ENCODE results near the gene GIT2.
"Not testable (repeated sequence)": the region's sequence is repeated elsewhere in the genome, so short reads cannot be mapped to it uniquely, and the experiment has no call there.

Gene GIT2

DNA sequence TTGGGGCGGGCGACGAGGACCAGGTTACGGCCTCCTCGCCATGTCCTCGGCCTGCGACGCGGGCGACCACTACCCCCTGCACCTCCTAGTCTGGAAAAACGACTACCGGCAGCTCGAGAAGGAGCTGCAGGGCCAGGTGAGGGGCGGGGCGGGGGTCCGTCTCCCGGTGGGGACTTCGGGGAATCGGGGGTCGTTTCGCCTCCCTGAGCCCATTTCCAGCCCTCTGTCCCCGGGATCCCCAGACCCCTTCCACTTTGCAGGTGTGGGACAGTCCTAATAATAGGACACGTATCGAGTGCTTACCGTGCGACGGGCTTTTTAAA lies 3.4 kb upstream of the GIT2 start:
- TF ChIP-seq JUND (IDR thresholded peaks at IDR 0.05; ENCODE audit: low read depth): no peak
- DNase-seq (ENCODE audit: low read depth in 1 of 2, low spot score in 1 of 2): no peak
- in situ Hi-C loops (cut with HindIII; ENCODE audit: low pct_unique_long_range_greater_than_20kb, low sequenced_read_pairs): no loop called here

DNA sequence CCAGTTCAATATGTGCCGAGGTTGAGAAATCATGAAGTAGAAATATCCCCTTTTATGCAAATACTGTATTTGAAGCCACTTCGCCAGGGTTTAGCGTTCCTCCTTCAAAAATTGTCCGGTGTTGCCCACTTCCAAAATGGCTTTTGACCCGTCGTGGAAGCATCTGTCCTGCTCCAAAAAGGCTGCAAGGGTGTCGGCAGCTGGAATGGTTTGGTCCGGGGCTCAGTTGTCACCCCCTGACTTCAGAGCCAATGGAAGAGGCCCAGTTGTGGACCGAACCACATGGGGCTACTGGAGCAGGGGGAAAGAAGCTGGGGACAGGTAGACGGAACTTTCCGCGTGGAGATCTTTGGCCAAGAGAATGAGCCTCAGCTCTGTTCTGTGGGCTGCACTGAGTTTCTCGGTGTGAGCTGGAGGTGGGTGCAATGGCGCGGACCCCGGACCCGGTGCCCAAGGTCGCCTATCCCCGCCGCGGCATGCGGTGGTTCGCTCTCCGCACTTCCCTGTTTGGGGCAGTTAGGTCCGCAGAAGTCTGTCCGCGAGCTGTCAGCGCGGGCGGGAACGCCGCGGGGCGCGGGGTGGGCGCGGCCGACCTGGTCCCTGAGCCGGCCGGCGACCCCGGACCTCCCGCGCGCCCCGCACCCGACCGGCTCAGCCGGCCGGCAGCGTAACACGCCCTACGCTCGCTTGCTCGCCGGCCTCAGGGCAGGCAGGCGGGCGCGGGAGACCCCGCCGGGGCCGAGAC lies 2.9 kb upstream of the GIT2 start, which contains the start of gene ANKRD13A:
Gene ANKRD13A (plus strand): TSS at position 527 of the 745 bp plus-strand sequence. CDS start 259 bp downstream, outside the sequence.
- peak; percentile 93 for TF ChIP-seq JUND (IDR thresholded peaks at IDR 0.05; ENCODE audit: low read depth)

DNA sequence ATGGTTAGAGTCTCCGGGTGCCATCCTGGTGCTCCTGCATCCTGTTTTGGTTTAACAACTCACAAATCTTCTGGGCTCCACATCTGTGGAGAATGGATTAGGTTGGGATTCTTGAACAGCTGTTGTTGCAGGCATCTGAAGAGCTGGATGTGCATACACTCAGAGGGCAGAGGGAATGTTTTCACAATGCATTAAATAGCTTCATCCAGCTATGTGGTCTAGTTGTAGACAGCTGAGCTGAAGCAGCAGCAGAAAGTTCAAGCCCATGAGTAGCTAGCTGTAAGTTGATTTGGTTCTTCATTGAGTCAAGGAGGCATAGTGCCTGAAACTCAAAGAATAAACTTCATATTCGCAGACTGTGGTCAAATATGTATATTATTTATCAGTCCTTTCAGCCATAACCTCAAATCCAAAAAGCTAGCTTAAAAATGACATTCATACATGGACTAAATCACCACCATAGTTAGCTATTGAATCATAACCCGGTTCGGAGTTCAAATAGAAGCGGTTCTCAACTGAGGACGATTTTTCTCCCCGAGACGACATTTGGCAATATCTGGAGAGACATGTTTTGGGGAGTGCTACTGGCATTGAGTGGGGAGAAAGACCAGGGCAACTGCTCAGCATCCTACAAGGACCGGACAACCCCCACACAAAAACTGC lies 2.2 kb upstream of the GIT2 start:
- in situ Hi-C loops (cut with HindIII; ENCODE audit: low pct_unique_long_range_greater_than_20kb, low sequenced_read_pairs): no loop called here
- DNase-seq (ENCODE audit: low read depth in 1 of 2, low spot score in 1 of 2): no peak

More for the DNA sequence above, 2.9 kb upstream of the GIT2 start, which contains the start of gene ANKRD13A:
- in situ Hi-C loops (cut with HindIII; ENCODE audit: low pct_unique_long_range_greater_than_20kb, low sequenced_read_pairs): no loop called here
- DNase-seq (ENCODE audit: low read depth in 1 of 2, low spot score in 1 of 2): peak; percentile 93 to 98

GRCh38 chr12:109997393-109997792 lies 1.2 kb upstream of the GIT2 start:
- no peak for DNase-seq (ENCODE audit: low read depth in 1 of 2, low spot score in 1 of 2)
- in situ Hi-C loops (cut with HindIII; ENCODE audit: low pct_unique_long_range_greater_than_20kb, low sequenced_read_pairs): no loop called here
- no peak for TF ChIP-seq JUND (IDR thresholded peaks at IDR 0.05; ENCODE audit: low read depth)

More for the DNA sequence above, 2.2 kb upstream of the GIT2 start:
- TF ChIP-seq JUND (IDR thresholded peaks at IDR 0.05; ENCODE audit: low read depth): no peak

- in situ Hi-C loops (cut with HindIII; ENCODE audit: low pct_unique_long_range_greater_than_20kb, low sequenced_read_pairs): no loop called here
- TF ChIP-seq JUND (IDR thresholded peaks at IDR 0.05; ENCODE audit: low read depth): no peak
- DNase-seq (ENCODE audit: low read depth in 1 of 2, low spot score in 1 of 2): no peak
Observed at GRCh38 chr12:109996483-109996853, 300 bp upstream of the GIT2 start.

DNA sequence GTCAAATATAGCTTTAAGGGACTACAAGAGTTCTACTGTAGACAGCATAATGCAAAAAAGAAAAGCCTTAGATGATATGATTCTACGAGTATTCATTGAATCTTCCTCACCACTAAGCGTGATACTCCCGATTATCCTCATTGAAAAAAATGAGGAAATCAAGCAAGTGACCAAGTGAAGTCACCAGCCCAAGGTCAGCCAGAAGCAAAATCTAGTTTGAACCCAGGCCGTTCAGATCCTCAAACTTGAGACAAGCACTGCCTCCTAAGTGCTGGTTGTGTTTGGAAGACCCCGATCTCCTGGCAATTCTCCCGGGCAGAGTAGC lies 845 bp downstream of the GIT2 start:
- in situ Hi-C loops (cut with HindIII; ENCODE audit: low pct_unique_long_range_greater_than_20kb, low sequenced_read_pairs): no loop called here
- DNase-seq (ENCODE audit: low read depth in 1 of 2, low spot score in 1 of 2): no peak
- no peak for TF ChIP-seq JUND (IDR thresholded peaks at IDR 0.05; ENCODE audit: low read depth)

- DNase-seq (ENCODE audit: low read depth in 1 of 2, low spot score in 1 of 2): no peak
Observed at GRCh38 chr12:109994401-109995175, 1.6 kb downstream of the GIT2 start.

GRCh38 chr12:109993091-109993490 lies 3.1 kb downstream of the GIT2 start:
- no peak for TF ChIP-seq JUND (IDR thresholded peaks at IDR 0.05; ENCODE audit: low read depth)
- DNase-seq (ENCODE audit: low read depth in 1 of 2, low spot score in 1 of 2): no peak
- in situ Hi-C loops (cut with HindIII; ENCODE audit: low pct_unique_long_range_greater_than_20kb, low sequenced_read_pairs): no loop called here

More at GRCh38 chr12:109994401-109995175, 1.6 kb downstream of the GIT2 start:
- in situ Hi-C loops (cut with HindIII; ENCODE audit: low pct_unique_long_range_greater_than_20kb, low sequenced_read_pairs): no loop called here
- no peak for TF ChIP-seq JUND (IDR thresholded peaks at IDR 0.05; ENCODE audit: low read depth)

- DNase-seq (ENCODE audit: low read depth in 1 of 2, low spot score in 1 of 2): no peak
- in situ Hi-C loops (cut with HindIII; ENCODE audit: low pct_unique_long_range_greater_than_20kb, low sequenced_read_pairs): no loop called here
- no peak for TF ChIP-seq JUND (IDR thresholded peaks at IDR 0.05; ENCODE audit: low read depth)
Observed at GRCh38 chr12:109991586-109991985, 4.6 kb downstream of the GIT2 start.

DNA sequence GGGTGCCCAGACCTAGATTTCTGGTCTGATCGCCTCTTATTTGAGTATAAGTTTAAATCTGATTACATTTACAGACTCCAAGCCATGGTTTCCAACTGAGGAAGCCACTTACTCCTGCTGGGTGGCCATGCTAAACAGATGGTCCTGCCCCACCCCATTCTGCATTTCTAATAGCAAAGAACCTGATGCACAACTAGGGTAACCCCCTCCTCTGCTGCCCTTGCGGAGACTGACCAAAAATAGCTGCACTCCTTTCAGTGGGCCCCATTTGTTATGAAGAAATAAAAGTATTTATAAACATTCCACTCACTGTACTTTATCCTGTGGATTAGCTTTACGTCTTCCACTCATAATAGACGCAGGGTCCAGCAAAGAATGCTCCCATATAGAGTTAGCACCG lies 6.8 kb downstream of the GIT2 start:
- in situ Hi-C loops (cut with HindIII; ENCODE audit: low pct_unique_long_range_greater_than_20kb, low sequenced_read_pairs): no loop called here
- no peak for TF ChIP-seq JUND (IDR thresholded peaks at IDR 0.05; ENCODE audit: low read depth)
- no peak for DNase-seq (ENCODE audit: low read depth in 1 of 2, low spot score in 1 of 2)

- in situ Hi-C loops (cut with HindIII; ENCODE audit: low pct_unique_long_range_greater_than_20kb, low sequenced_read_pairs): no loop called here
- DNase-seq (ENCODE audit: low read depth in 1 of 2, low spot score in 1 of 2): no peak
- no peak for TF ChIP-seq JUND (IDR thresholded peaks at IDR 0.05; ENCODE audit: low read depth)
Observed at GRCh38 chr12:109988903-109989302, 7.3 kb downstream of the GIT2 start.

DNA sequence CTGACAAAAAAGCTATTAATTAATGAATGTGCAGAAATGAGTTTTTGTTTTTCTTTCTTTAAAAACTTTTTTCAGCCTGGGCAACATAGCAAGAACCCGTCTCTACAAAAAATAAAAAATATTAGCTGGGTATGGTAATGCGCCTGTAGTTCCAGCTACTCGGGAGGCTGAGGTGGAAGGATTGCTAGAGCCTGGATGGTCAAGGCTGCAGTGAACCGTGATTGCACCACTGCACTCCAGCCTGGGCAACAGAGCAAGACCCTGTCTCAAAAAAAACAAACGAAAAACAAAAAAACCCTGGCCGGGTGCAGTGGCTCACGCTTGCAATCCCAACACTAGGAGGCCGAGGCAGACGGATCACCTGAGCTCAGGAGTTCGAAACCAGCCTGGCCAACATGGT lies 7.9 kb downstream of the GIT2 start:
- in situ Hi-C loops (cut with HindIII; ENCODE audit: low pct_unique_long_range_greater_than_20kb, low sequenced_read_pairs): no loop called here
- no peak for TF ChIP-seq JUND (IDR thresholded peaks at IDR 0.05; ENCODE audit: low read depth)
- DNase-seq (ENCODE audit: low read depth in 1 of 2, low spot score in 1 of 2): no peak

DNA sequence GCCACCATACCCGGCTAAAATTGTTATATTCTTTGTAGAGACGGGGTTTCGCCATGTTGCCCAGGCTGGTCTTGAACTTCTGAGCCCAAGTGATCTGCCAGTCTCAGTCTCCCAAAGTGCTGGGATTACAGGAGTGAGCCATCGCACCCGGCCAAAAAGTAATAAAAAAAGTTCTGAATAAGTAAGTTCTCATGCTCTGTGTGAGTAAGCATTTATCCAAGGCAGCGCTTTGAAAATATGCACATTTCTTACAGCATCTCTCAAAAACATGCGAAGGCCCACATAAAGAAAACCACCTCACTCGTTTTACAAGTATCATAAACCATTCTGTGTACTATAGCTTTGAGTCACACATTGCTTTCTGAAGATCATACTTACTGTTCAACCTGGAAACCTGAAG lies 8.6 kb downstream of the GIT2 start:
- TF ChIP-seq JUND (IDR thresholded peaks at IDR 0.05; ENCODE audit: low read depth): no peak

GRCh38 chr12:109986236-109986635 lies 9.9 kb downstream of the GIT2 start:
- in situ Hi-C loops (cut with HindIII; ENCODE audit: low pct_unique_long_range_greater_than_20kb, low sequenced_read_pairs); DNase-seq (ENCODE audit: low read depth in 1 of 2, low spot score in 1 of 2): not testable (repeated sequence)

More for the DNA sequence above, 8.6 kb downstream of the GIT2 start:
- no peak for DNase-seq (ENCODE audit: low read depth in 1 of 2, low spot score in 1 of 2)
- in situ Hi-C loops (cut with HindIII; ENCODE audit: low pct_unique_long_range_greater_than_20kb, low sequenced_read_pairs): no loop called here
